Stimulated activated CD4-positive, alpha-beta T cell treated with anti-CD3 and anti-CD28 coated beads, Interleukin-4, amount 100 ng/mL, for 1 hour (primary cell): ENCODE data around the gene SLC25A25.
"Not testable (repeated sequence)": the region's sequence is repeated elsewhere in the genome, so short reads cannot be mapped to it uniquely, and the experiment has no call there.

Source experiments
- DNase-seq: peaks from one replicate; pipeline ENCODE4 v3.0.0-alpha.2; 2020

The SLC25A25 gene

DNA sequence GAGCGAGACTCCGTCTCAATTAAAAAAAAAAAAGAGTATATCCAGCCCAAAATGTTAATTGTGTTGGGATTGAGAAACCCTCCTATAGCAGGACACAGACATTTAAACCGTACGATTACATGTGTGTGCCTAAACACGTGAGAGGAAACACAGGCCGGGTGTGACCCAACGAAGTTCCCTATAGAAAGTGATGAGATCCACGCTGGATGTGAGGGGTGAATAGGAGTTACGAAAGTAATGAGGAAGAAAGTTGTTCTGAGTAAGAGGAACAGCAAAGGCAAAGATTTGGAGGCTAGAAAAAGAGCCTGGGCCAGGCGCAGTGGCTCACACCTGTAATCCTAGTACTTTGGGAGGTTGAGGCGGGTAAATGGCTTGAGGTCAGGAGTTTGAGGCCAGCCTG, 14.5 kb upstream of the SLC25A25 start:
- DNase-seq, result no peak

DNA sequence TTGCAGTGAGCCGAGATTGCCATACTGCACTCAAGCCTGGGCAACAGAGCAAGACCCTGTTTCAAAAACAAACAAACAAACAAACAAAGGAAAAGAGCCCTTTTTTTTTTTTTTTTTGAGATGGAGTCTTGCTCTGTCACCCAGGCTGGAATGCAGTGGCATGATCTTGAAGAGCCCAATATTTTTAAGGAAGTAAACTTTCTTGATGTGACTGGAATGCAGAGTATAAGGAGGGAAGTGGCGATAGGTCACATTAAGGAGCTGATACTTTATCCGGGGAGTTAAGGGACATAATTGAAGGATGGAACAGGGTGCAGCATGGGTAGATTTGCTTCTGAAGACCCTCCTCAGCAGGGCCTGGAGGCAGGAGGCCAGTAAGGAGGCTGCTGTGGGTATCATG, 13.9 kb upstream of the SLC25A25 start:
- DNase-seq, result no peak

DNA sequence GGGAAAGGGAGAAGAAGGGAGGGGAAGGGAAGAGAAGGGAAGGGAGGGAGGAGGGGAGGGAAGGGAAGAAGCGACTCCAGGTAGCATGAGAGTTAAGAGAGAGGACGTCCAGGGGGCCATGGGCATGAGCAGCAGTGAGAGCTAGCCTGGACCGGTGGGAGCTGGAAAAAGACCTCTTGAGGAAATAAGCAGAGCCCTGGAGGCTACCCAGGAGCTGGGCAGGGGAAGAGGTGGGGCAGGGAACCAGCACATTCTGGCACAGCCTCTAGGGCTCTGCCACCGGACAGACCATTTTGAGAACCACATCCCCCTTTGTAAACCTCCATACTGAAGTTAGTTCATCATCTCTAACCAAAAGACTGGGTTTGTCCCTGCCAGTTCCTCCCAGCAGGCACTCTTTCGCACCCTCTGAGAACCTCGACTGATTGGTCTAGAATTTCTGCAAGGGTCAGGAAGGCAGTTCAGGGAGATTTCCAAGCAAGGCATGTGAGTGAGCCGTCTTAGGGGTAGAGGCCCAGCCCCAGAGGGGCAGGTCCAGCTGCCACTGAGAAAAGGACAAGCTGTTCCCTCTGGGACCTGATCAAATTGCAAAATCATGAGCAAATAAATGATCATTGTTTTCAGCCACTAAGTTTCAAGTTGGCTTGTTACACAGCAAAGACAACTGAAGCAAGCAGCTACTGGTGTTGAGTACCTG, 12.5 kb upstream of the SLC25A25 start:
- no peak for DNase-seq

DNA sequence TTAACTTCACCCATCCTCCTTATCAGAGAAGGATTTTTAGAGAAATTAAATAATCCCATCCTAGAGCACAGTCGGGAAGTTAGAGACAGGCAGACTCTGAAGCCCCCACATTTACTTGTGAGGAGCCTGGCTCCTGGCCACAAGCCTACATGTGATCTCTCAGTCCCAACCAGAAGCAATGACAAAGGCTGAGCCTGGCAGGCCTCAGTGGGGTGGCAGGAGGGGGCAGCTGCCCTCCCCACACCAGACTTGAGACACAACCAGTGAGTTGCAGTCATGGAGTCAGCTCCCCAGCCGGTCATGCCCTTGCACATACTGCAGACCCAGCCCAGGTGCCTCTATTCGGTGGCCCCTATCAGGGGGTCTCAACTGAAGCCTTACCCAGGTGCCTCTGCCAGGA, 11.9 kb upstream of the SLC25A25 start:
- DNase-seq, result no peak

DNA sequence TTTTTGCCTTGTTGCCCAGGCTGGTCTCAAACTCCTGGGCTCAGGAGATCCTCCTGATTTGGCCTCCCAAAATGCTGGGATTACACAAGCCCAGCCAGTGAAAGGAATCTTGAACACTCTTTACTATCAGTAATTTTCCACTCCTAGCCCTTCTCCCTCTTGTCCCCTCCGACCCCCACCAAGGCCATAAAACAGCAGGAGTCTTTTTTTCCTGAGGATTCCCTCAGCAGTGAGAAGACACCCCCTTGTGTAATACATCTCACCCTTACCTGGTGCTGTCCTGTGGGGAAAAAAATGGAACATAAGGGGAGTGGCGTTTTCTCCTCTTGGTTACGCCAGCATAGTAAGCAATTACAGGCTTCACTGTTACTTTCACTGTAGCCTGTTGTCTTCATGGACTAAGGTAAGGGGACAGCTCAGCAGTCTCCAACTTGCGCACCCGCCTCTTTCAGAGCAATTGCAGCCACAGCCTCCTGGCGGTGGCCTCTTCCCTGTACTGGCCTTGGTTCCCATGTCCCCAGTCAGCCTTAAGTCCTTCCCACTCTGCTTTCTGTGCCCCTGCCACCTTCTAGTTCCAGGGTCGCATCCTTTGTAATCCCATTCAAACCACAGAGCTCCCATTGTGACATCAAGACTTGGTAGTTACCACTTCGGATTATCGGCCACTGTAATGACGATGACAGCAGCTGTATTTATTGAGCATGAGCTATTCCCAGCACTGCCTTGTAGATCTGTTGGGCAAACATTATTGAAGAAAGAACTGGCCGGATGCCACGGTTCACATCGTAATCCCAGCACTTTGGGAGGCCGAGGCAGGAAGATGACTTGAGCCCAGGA, 10.9 kb upstream of the SLC25A25 start:
- no peak for DNase-seq

DNA sequence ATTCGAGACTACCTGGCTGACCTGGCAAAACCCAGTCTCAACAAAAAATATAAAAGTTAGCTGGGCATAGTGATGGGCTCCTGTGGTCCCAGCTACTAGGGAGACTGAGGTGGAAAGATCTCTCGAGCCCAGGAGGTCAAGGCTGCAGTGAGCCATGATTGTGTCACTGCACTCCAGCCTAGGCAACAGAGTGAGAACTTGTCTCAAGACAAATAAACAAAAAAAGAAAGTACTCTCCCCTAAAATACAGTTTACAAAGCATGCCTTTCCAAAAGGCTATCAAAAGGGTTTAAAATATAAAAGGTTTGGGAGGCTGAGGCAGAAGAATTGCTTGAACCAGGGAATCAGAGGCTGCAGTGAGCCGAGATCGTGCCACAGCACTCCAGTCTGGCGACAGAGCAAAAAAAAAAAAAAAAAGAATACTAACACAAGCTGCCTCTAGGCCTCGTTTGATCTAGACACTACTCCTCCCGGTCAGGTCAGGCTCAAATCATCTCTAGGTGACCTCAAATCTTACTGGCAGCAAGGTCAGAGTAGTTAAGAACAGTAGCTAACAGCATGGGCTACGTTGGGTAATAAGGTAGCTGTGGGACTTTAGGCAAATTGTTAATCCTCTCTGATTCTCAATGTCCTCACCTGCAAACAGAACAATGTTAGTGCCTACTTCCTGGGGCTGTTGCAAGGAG, 10.2 kb upstream of the SLC25A25 start:
- no peak for DNase-seq

DNA sequence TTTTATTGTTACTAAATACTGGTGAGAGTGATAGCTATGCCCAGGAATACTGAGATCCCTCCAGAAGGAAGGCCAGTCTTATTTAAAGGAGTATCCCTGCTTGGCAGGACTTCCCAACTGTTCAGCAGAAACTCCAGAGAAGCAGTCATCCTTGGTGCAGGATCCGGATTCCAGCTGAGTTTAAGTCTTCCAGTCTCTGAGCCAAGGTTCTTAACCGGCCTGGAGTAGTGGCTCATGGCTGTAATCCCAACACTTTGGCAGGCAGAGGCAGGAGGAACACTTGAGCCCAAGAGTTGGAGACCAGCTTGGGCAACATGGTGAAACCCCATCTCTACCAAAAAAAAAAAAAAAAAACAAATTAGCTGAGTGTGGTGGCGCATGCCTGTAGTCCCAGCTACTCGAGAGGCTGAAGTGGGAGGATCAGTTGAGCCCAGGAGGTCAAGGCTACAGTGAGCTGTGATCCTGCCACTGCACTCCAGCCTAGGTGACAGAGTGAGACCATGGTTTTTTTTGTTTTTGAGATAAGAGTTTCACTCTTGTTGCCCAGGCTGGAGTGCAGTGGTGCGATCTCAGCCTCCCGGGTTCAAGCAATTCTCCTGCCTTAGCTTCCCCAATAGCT, 8.6 kb upstream of the SLC25A25 start:
- no peak for DNase-seq

DNA sequence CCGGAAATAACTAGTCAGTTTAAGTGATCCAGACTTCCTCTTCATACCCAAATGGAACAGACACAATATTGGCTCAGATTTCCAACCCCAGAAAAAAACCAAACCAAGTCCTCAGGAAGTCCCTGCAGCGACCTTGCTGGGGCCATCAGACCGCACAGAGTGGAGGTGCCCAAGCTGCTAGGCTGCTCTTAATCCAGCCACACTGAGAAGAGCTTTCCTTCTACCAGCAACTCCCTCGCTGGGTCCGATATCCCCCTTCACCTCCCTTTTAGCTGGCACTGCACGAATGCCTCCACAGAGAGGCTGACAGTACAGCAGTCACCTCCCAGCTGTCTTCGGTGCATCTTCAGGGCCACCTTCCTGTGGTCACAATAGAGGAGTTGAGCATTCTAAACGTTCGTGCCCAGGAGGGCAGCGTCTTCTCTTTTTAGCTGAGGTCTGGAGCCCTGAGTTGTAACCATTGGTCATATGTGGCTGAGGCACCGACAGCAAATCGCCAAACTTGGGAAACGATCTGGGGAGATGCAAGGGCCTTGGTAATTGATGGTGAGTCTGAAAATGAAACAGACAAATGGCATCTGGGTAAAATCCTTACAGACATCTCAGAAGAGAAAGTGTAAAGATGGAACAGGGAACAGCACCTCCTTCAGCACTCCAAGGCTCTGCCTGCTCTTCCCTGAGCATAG, 6.6 kb upstream of the SLC25A25 start:
- DNase-seq, result no peak

DNA sequence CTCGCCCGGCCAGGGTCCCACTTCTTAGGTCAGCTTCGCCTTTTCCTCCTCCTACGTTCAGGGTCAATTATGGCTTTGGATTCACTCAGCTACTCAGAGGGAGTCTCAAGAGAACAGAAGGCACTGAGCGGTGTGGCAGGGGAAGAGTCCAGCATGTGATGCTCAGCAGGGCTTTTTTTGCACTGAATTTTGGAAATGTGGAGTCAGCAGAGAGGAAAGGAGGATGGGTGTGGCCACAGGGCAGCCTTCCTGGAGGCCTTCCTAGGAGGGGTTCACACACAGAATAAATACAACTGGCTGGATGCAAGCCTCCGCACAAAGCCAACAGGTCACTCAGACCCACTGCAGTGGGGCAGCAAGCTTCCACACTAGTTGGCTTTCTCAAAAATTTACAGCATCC, 5.8 kb upstream of the SLC25A25 start:
- DNase-seq, result no peak

DNA sequence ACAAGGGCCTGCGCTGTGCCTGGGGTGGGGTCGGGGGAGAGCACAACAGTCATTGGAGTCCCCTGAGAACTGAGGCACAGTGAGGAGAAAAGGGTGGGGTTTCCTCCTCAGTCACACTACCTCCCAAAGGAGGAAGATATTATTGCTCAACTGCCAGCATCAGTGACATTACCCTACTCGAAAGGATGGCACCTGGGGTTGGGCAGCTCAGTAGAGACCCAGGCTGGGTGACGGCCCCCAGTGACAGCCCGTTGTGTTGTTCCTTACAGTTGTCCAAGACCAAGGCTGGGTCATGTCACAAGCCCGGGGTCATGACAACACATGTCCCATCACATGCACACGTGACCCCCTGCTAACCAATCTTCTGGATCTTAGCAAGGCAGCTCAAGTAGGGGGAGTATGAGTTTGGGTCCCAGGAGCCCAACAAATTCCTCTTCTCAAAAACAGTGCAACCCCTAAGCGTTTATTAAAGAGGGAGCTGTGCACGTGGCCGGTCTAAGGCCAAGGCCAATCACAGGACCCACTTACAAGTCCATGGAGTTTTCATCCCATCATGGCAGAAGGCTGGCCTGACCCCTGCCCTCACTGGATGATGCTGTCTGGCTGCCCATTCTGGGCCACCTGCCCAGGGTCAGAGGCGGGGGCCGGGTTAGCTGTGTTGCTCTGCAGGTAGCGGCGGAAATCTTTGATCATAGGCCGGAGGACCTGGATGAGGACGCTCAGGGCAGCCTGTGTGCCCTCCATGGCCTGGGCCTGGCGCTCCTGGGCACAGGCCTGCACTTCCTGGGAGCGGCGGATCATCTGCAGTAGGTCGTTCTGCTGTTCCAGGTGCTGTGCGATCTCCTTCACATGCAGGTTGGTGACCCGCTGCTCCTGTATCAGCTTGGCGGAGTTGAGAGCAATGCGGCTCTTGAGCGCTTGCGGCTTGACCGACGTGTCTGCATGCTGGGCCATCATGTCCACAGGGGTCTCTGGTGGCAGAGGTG, 4.9 kb upstream of the SLC25A25 start:
- no peak for DNase-seq

DNA sequence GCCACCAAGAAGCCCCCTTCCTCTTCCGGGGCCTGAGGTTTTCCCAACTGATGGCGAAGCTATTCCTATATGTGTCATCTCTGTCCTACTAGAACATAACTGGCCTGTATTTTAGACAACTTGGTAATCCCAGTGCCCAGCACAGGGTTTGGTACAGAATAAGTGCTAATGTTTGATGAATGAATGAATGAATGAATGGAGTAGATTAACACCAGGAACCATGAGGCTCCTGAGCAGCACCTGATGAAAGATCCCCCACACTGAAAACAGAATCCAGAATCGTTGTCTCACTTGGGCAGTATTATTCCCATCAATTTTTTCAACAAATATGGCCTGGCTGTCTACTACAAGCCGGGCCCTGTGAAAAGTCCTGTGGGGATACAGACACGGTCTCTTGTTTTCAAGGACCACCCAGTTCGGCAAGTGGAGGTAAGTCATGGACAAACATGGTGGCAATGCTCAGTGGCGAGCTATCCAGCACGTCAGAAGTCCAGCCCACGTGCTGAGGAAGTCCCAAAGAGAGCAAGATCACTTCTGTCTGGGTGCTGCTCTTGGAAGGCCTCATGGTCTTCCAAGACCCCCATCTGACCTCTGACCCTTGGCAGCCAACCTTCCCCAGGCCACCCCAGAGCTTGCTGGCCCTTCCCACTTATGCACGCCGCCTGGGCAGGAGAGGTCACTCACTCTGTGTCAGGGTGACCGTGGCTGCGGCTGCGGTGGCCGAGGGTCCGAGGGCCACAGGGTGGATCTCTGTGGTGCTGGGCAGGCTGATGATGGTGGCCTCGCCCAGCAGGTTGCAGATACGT, 1.9 kb upstream of the SLC25A25 start:
- no peak for DNase-seq

DNA sequence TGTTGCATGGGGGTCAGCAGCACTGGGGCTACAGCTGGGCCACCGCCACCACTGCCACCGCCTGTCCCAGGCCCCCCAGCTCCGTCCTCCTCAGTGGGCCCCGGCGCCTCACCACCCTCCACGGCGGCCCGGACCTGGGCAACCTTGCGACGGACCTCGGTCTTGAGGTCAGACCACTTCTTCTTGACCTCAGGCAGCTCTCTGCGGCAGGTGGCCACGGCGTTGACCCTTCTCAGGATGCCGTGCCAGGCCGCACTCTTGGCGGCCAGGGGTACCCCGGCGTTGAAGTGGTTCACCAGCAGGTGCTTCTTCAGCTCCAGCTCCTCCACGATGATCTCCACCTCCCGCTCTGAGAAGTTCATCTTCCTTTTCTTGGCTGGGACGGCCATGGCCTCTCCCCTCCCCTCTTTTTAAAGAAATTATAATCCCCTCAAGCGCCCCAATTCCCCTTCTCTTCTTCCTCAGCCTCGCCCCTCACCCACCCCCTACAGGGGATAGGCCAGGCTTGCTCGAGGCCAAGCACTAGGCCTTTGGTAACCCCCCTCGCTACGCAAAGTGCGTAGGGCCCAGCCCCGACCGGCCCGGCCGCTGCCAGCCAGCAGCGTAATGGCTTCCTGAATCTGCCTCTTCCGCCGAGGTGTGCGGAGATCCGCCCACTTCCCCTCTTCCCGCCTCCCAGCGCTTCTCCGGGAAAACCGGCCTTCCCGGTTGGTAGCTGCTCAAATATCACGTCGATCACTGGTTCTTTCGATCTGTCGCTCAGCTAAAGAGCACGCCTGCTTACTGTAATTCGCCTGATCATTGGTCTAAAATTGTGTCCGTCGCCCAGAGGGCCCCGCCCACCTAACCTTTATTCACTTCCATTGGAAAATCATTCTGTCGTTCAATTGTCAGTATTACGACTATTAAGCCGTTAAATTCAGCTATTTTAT, 1.1 kb upstream of the SLC25A25 start, which contains the start of gene NAIF1:
NAIF1 (minus strand) TSS at position 608 of the 932 bp plus-strand sequence; CDS start at position 389, 219 bp downstream.
- peak; percentile 93 for DNase-seq

DNA sequence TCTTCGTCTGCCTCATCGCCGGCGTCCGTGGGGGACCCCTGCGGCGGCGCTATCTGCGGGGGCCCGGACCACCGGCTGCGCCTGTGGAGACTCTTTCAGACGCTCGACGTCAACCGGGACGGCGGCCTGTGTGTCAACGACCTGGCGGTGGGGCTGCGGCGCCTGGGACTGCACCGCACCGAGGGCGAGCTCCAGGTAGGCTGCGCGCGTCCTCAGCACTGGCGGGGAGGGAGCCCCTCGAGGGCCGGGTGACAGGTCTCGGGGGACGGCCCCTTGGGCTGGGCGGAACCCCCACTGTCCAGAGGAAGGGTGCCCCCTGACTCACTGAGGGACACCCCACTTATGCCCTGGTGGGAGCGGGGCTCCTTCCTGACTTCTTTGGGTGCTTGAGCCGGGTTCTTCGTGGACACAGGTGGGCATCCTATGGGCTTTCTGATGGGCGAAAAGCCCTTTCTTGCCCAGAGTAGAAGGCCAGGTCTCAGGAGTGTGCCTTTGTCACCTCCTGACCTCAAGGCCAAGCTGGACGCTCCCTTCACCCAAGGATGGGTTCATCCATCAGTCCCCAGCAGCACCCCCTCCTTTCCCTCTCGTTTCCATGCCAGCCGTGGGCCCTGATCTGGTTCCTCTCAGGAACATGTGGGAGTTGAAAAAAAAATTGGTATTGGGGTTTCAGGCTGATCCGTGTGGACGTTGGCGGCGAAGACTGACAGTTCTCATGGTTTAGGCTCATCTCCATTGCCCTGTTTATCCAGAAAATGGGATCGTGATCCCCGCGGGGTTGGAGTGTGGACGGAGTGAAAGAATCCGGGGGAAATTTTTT, 564 bp downstream of the SLC25A25 start:
- peak; percentile 46 for DNase-seq

DNA sequence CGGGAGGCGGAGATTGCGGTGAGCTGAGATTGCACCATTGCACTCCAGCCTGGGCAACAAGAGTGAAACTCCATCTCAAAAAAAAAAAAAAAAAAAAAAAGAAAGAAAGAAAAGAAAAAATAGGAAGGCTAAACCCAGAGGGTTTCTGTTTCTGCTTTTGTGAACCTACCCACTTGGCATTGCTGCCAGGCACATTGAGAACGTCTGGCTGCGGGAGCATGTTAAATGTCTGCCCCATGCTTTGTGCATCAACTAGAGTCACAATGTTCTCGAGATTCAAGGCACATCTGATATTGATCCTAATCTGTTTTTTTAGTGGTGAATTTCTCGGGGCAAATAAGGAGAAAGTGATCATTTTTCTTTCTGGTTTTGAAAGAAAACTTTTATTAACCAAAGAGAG, 2.8 kb downstream of the SLC25A25 start:
- DNase-seq, result no peak

DNA sequence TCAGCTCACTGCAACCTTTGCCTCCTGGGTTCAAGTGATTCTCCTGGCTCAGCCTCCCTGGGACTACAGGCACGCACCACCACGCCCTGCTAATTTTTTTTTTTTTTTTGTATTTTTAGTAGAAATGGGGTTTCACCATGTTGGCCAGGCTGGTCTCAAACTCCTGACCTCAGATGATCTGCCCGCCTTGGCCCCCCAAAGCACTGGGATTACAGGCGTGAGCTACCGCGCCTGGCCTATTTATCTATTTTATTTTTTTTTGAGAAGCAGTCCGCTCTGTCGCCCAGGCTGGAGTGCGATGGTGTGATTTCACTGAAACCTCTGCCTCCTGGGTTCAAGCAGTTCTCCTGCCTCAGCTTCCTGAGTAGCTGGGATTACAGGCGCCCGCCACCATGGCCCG, 3.4 kb downstream of the SLC25A25 start:
- not testable (repeated sequence) for DNase-seq

DNA sequence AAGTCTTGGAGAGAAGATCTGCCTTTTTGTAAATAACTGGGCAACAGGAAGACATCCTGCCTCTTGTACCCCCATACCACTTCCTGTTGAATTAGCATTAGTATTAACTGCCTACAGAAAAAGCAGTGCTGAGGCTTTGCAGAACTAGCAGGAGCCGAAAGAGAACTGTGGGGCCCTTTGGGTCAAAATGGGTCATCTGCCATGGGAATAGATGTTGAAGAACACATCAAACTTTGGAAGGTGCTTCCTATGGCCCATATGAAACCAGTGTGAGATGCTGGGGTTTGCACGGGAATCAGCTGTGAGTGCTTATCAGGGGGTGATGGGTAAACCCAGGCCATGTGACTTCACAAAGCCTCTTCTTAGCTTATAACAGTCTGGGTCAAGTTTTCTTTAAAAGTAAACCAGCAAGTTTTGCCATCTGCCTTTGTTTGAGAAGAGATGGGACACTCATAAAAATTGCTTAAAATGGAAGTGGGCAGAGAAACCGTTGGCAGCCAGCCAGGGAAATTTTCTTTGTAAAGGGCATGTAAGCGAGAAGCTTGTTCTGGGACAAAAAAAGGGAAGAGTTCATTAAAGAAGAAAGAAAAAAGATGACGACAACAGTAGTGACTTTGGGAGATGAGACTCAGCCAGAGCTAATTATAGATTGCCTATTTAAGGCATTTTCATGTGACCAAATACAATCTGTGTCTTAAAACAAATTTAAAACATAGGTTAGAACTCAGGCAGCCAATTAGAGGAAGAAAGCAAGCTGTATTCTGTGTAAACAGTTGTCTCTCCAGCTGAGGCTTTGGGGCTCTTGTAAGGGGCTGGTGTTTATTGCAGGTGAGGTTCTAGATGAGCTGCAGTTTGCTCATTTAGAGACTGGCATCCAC, 4.4 kb downstream of the SLC25A25 start:
- peak; percentile 52 for DNase-seq

DNA sequence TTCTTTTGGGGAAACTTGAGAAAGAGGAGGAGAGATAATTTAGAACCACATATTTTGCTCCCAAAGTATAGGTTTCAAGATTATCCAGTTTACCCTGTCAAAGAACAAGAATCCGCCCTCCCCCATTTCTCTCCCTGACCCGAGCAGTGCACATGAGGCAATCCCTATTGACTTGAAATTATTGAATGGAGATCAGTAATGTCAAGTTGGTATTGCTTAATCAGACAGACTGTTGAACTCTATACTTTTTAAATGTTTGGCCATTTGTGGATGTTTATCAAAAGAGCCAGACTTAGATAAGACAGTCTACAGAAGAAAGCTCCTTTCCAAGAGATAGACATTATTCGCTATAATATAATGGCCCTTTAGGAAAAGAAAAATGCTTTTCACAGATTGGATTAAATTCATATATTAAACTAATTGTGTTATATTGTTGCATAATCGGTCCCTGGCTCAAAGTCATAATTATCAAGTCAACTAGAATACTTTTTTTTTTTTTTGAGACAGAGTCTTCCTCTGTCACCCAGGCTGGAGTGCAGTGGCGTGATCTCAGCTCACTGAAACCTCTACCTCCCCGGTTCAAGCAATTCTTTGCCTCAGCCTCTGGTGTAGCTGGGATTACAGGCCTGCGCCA, 5.3 kb downstream of the SLC25A25 start:
- DNase-seq, result no peak
